Panc1 (cell line): ENCODE results near the gene ENPP7. TPM values are rescaled to one million over a fixed set of nuclear protein-coding genes. Genes with fewer than 3 reads are reported as not detected.

Experiments used
- ATAC-seq: fragments of 200-7000 bp; cut with Tn5 transposase; 2 replicates; pipeline ENCODE4 v1.9.1; 2020; ENCODE audit warnings: mild to moderate bottlenecking, moderate library complexity
- BruUV-seq: library from RNA; stranded (reverse); fragments of 400-500 nt; replicated peaks from 2 replicates; lab custom pipeline; 2021; lab: Mats Ljungman, UMichigan
- CTCF ChIA-PET: fragments of 300-600 bp; sonication (Branson Sonifier 250); formaldehyde crosslinking; loops from one replicate; lab custom pipeline; 2022; ENCODE audit warnings: antibody characterized with exemption; lab: Charles Lee
- POLR2A ChIA-PET: fragments of 300-600 bp; sonication (Branson Sonifier 250); formaldehyde crosslinking; loops from one replicate; lab custom pipeline; 2022; ENCODE audit warnings: antibody characterized with exemption; lab: Charles Lee
- DNase-seq: peaks from one replicate; pipeline ENCODE4 v3.0.0-alpha.2; 2010; ENCODE audit warnings: low read depth, low spot score
- H3K27ac ChIP-seq: 2 replicates; pipeline ENCODE4 v1.5.1; 2011; ENCODE audit warnings: mild to moderate bottlenecking, low read length, inconsistent platforms
- H3K27me3 ChIP-seq: fragments of 200-500 bp; sonication (Bioruptor generic); 2 replicates; pipeline ENCODE4 v1.6.0; 2014; ENCODE audit warnings: low read length, inconsistent platforms; ENCODE audit not compliant: control insufficient read depth, insufficient read depth
- H3K36me3 ChIP-seq: fragments of 200-500 bp; sonication (Bioruptor generic); 2 replicates; pipeline ENCODE4 v1.5.1; 2014; ENCODE audit warnings: inconsistent platforms, mild to moderate bottlenecking, low read length, moderate library complexity; ENCODE audit not compliant: control insufficient read depth, insufficient read depth
- H3K4me1 ChIP-seq: 2 replicates; pipeline ENCODE4 v1.5.1; 2011; ENCODE audit warnings: inconsistent platforms, mild to moderate bottlenecking, low read length, moderate library complexity; ENCODE audit not compliant: control insufficient read depth, insufficient read depth
- H3K4me3 ChIP-seq, 2 experiments: 2 replicates each; pipeline ENCODE4 v1.5.1; 2011 to 2012; ENCODE audit warnings: low read depth in 2 of 2, low read length in 2 of 2, mild to moderate bottlenecking in 2 of 2, inconsistent platforms in 1 of 2, moderate library complexity in 1 of 2
- H3K9me3 ChIP-seq: fragments of 200-500 bp; sonication (Bioruptor generic); 2 replicates; pipeline ENCODE4 v1.5.1; 2014; ENCODE audit warnings: low read depth, mild to moderate bottlenecking, inconsistent platforms, low read length, moderate library complexity; ENCODE audit not compliant: control insufficient read depth, insufficient read depth
- CTCF ChIP-seq: fragments of 450-650 bp; IDR thresholded peaks from 2 replicates; pipeline ENCODE4 v1.5.1; 2017; ENCODE audit warnings: mild to moderate bottlenecking
- POLR2AphosphoS5 ChIP-seq: IDR thresholded peaks from 2 replicates; pipeline ENCODE4 v1.6.1; 2012; ENCODE audit warnings: mild to moderate bottlenecking, low read depth, low read length, moderate library complexity
- REST ChIP-seq, 2 experiments: IDR thresholded peaks; 2 replicates each; pipeline ENCODE4 v1.6.1; 2011 to 2012; ENCODE audit warnings: low read depth in 2 of 2, control low read depth in 1 of 2, low read length in 1 of 2, mild to moderate bottlenecking in 1 of 2, moderate library complexity in 1 of 2; ENCODE audit not compliant: insufficient read depth in 1 of 2
- SIN3A ChIP-seq: IDR thresholded peaks from 2 replicates; pipeline ENCODE4 v1.6.1; 2012; ENCODE audit warnings: low read depth, mild to moderate bottlenecking, low read length, moderate library complexity, borderline replicate concordance; ENCODE audit not compliant: insufficient read depth
- TCF7L2 ChIP-seq: IDR thresholded peaks from 2 replicates; pipeline ENCODE4 v1.6.1; 2011; ENCODE audit warnings: mild to moderate bottlenecking, low read depth, low read length, inconsistent platforms
- in situ Hi-C: cut with HindIII; loops from 2 replicates; pipeline ENCODE4 v1.10.0; 2016; ENCODE audit warnings: low sequenced_read_pairs, low pct_unique_long_range_greater_than_20kb
- intact Hi-C: fragments of 100-400 bp; cut with micrococcal nuclease; formaldehyde crosslinking; loops from one replicate; pipeline ENCODE4 v1.10.0; 2022; ENCODE audit not compliant: unreplicated experiment
- total RNA-seq: library from RNA; stranded (reverse); gene quantifications from one replicate; pipeline ENCODE4 v1.2.1, GENCODE V29; 2021; ENCODE audit not compliant: unreplicated experiment

ENPP7 gene
- total RNA-seq, 1 experiment from 2014 or later: not detected

- in situ Hi-C loops: no loop called here
- DNase-seq (no peak), ATAC-seq (no peak)
- H3K27ac ChIP-seq: no peak overlapping the region
- no peaks in the 10 kb centered on the region; the same call in 1 of the 2 replicates for H3K4me1 ChIP-seq
- no peaks in the 10 kb centered on the region for H3K36me3 ChIP-seq
- POLR2A ChIA-PET: no interaction called here
- no peak overlapping the region for H3K4me3 ChIP-seq
- H3K27me3 ChIP-seq: no peaks in the 10 kb centered on the region
- intact Hi-C loops: no loop called here
- no TSS peak for BruUV-seq
- TF ChIP-seq POLR2AphosphoS5: no peak
- TF ChIP-seq SIN3A: no peak
- no peak for TF ChIP-seq TCF7L2
- H3K9me3 ChIP-seq: no peaks in the 10 kb centered on the region
- CTCF ChIA-PET: interaction anchor here (0.6 to 0.9 kb wide), 2 partner anchors 182 to 309 kb away, joined by 3 read pairs; no protein-coding TSS in a partner anchor
These were observed 8.0 kb upstream of the ENPP7 start for GRCh38 chr17:79722787-79723186.

GRCh38 chr17:79728169-79728907 is 2.4 kb upstream of the ENPP7 start:
- DNase-seq (no peak), ATAC-seq (peak; percentile 89)
- ChIA-PET POLR2A (no interaction called here), CTCF (no interaction called here)
- in situ Hi-C loops (no loop called here), intact Hi-C loops (no loop called here)
- peaks cover 6% of the 10 kb centered on the region for H3K4me1 ChIP-seq
- BruUV-seq: no TSS peak
- H3K36me3 ChIP-seq: no peaks in the 10 kb centered on the region
- H3K27me3 ChIP-seq: no peaks in the 10 kb centered on the region
- TF ChIP-seq POLR2AphosphoS5: no peak
- no peak for TF ChIP-seq SIN3A
- TF ChIP-seq CTCF: no peak
- TF ChIP-seq TCF7L2: no peak
- no peak for TF ChIP-seq REST (IDR thresholded peaks at IDR 0.05; ENCODE audit: insufficient read depth in 1 of 2, low read depth in 2 of 2, low read length in 1 of 2)
- H3K27ac ChIP-seq: peak overlapping the region; percentile 55
- peak overlapping the region; percentile 11 to 39; a peak in 2 of 4 replicates for H3K4me3 ChIP-seq
- H3K9me3 ChIP-seq: no peaks in the 10 kb centered on the region

GRCh38 chr17:79728908-79729471 is 1.8 kb upstream of the ENPP7 start:
- H3K4me1 ChIP-seq: peaks cover 6% of the 10 kb centered on the region
- in situ Hi-C loops: no loop called here

More at GRCh38 chr17:79728908-79729471, 1.8 kb upstream of the ENPP7 start:
- H3K9me3 ChIP-seq: no peaks in the 10 kb centered on the region
- intact Hi-C loops: no loop called here
- CTCF ChIA-PET: no interaction called here
- DNase-seq (no peak), ATAC-seq (peak; percentile 72)
- no TSS peak for BruUV-seq
- no peak for TF ChIP-seq SIN3A
- no peak for TF ChIP-seq TCF7L2
- no peak for TF ChIP-seq POLR2AphosphoS5
- H3K27me3 ChIP-seq: no peaks in the 10 kb centered on the region
- H3K4me3 ChIP-seq: peak overlapping the region in 1 of 2 experiments; percentile 39; a peak in 2 of 4 replicates
- POLR2A ChIA-PET: no interaction called here
- no peaks in the 10 kb centered on the region for H3K36me3 ChIP-seq
- H3K27ac ChIP-seq: no peak overlapping the region
